Erythroblast (primary cell): ENCODE results near the gene OR10P1.

ENCODE experiments used
- GATA1 ChIP-seq: IDR thresholded peaks from 2 replicates; pipeline ENCODE4 v1.6.1; 2011; ENCODE audit warnings: low read depth, mild to moderate bottlenecking, control low read depth, low read length, moderate library complexity
- POLR2A ChIP-seq: IDR thresholded peaks from 2 replicates; pipeline ENCODE4 v1.6.1; 2011; ENCODE audit warnings: mild to moderate bottlenecking, low read length

DNA sequence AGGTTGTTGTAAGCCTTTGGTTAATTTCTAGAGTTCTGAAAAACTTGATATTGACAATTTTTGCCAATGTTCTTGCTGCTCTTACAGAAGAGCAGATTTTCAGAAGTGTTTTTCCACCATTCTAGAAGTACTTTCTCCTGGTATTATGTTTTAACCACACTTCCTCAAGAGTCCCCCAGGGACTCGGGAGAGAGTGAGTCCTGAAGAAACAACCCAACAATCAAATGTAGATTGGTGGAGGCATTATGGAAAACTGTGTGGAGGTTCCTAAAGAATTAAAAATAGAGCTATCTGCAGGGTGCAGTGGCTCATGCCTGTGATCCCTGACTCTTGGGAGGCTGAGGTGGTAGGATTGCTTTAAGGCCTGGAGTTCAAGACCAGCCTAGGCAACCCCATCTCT lies 26.7 kb downstream of the OR10P1 start:
- no peak for TF ChIP-seq POLR2A
- TF ChIP-seq GATA1, result no peak
